Stimulated activated CD8-positive, alpha-beta memory T cell treated with anti-CD3 and anti-CD28 coated beads, Interleukin-12 subunit alpha, Interleukin-12 subunit beta, amount 100 ng/mL, for 24 hours (primary cell): ENCODE results near the gene TGFBRAP1.

Source experiments
- DNase-seq: peaks from one replicate; pipeline ENCODE4 v3.0.0-alpha.2; 2020; ENCODE audit errors: extremely low read depth

TGFBRAP1 gene

DNA sequence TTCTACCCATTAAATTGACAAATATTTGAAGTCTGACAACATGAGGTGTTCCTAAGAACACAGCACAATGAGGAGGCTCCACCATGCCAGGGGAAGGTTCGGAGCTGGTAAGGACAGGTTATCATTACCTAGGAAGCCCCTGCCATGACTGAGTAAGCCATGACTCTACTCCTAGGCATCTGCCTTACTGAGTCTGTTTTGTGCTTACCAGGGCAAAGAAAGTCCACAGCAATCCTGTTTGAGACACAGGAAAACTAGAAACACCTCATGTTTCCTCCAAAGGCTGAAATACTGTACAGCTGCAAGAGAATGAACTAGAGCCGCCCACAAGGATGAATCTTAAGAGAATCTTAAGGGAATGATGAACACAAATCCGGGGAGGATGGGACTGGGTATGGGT is 11.6 kb downstream of the TGFBRAP1 start:
- DNase-seq, result no peak

DNA sequence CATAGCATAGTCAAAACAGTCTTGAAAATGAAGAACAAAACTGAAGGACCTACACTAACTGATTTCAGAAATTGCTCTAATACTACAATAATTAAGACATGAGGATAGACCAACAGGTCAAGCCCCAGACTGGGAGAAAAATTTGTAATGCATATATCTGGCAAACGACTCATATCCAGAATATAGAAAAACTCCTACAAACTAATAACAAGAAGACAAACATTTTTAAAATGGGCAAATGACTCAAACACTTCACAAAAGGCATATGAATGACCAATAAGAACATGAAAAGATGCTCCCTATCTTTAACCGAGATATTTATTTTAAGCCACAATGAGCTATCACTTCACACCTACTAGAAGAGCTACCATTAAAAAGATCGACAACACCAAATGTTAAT is 14.2 kb downstream of the TGFBRAP1 start:
- DNase-seq, result no peak

DNA sequence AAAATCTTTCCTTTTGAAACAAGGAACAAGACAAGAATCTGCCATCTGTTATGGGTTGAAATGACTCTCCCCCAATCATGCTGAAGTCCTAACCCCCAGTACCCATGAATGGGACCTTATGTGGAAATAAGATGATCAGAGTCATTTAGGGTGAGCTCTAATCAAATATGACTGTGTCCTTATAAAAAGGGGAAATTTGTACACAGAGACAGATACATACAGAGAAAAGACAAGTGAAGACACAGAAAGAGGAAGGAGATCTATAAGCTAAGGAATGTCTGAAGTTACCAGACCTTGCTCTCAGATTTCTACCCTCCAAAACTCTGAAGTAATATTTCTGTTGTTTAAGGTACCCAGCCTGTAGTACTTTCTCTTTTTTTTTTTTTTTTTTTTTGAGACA is 15.7 kb downstream of the TGFBRAP1 start:
- no peak for DNase-seq

DNA sequence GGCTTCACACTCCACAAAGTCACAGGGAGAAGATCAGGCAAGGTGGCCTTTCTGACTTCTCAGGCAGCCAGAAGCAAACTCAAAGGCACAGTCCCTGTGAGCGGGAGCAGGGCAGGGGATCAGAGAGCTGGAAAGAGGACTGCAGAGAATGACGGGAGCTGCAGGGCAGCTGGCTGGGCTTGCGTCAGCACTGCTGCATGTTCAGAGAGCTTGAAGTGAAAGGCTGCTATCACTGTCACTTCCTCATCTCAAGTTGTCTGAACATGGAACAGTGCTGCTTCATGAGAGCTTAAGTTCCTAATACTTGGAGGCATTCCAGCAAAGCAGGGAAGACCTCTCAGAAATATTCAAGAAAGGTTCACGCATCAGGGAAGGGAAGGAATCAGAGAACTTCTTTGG is 20.4 kb downstream of the TGFBRAP1 start:
- no peak for DNase-seq

DNA sequence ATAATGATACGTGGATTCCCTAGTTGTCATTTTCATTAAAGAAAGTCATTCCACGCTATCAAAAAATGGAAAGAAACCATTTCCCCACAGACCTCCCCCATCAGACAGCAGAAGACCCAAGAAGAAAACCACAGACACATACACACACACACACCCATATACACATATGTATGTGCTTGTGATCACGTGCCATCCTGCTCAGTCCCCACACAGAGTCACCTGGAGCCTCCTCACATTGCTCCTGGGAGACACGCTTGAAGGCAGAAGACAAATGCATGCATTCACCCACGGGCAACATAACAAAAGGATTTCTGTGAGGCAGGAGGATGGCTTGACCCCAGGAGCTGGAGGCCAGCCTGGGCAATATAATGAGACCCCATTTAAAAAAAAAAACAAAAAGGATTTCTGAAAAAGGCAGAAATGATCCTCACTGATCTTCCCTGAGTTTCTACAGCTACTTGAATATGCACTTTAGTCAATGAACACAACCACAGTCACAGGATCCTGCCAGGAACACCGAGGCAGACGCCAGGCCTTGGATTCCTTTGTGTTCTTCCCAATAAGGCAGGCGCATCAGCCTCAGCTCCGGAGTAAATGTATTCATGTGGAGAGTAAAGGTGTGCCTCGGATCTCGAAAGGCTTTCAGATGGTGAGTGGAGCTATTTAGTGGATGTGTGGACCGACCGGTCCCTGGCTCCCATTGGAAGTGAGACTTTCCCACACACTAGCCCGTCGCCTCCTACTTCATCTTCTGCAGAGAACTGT is 21.0 kb downstream of the TGFBRAP1 start:
- no peak for DNase-seq

DNA sequence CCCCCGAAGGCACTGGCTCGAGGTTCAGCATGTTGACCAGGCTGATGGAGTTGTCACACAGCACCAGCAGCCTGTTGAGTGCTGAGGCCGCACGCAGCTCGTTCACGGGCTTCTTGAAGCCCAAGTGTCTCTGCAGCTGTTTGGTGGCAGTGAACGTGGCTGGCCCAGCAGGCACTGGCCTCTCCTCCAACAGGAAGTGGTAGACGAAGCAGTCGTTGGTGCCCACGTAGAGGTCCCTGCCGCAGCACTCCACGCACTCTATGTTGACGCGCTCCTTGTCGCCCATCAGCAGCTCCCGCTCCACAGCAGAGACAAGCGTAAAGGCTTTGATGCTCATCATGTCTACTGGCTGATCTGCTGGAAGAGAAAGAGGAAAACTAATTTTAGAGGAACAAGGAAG is 21.6 kb downstream of the TGFBRAP1 start:
- no peak for DNase-seq

DNA sequence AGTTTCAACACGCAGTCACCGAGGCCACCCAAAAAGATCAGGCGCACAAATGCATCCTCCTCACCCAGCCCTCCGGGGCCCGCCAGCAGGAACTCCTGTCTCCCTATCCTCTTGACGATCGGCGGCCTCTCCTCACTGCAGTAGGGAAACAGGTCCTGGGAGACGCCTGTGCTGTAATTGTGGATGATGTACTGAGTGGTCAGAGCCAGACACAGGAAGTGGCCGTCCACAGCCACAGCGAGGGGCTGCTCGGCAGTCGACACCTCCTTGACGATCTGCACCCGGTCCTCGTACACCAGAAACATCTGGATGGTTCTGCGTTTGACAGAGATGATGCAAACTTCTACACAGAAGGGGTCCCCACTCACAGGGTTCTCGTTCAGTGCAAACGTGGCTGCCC is 22.0 kb downstream of the TGFBRAP1 start:
- DNase-seq, result no peak

DNA sequence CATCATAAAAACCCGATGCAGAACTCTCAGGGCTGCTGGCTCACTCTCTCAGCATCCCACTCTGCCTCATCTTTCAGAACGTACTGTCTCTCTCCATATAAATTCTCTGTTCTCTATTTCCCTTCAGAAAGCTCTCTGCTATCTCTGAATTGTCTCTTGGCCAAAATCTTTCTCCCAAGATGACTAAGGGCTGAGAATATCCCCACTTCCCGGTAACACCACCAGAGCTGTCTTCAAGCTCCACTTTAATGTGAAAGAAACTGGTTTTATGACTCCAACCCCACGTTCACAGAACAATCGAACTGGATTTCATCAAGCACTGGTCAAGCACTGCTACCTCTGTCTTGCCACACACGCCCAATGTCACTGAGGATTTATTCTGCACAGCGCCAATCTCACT is 22.4 kb downstream of the TGFBRAP1 start:
- DNase-seq, result no peak

DNA sequence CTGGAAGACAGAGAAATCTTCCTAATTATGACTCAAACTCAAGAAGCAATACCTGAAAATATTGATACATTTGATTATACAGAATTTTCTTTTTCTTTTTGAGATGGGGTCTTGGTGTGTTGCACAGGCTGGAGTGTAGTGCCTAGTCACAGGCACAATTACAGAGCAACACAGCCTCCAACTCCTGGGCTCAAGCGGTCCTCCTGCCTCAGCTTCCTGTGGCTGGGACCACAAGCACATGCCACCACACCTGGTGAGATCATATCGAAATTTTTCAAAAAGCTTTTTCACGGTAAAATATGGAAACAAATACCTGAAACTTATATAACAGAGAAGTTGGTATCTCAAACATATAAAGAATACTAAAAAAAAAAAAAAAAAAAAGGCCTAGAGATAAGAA is 27.9 kb downstream of the TGFBRAP1 start:
- no peak for DNase-seq

DNA sequence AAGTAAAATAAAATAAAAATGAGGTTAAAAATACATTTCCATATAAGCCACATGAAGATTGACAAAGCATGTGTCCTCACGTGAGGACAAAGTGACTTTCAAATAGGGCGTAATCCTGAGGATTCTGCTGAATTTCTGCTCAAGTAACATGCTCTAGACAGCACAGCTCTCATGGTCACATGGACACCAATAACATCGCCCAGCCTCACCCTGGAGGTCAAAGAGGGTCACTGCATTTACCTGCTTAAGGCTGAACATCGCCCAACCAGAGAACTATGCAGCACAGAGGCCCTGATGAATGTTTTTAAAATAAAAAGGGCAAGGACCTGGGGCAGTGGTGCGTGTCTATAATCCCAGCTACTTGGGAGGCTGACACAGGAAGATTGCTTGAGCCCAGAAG is 30.2 kb downstream of the TGFBRAP1 start:
- DNase-seq, result no peak

DNA sequence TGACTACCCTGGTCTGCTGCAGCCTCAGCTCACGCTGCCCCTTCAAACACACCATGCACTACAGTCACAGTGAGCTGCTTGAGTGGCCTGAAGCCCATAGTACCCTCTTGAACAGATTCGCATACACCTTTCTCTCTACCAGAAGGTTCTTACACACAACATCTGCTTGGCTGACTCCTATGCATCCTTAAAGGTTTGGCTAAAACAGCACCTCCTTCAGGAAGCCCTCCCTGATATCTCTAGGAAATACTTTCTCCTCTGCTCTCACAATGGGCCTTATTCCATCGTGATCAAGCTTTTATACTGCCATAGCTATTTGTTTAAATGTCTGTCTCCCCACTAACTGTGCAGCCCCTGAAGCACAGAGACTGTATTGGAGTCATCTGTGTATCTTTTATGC is 31.5 kb downstream of the TGFBRAP1 start:
- no peak for DNase-seq

DNA sequence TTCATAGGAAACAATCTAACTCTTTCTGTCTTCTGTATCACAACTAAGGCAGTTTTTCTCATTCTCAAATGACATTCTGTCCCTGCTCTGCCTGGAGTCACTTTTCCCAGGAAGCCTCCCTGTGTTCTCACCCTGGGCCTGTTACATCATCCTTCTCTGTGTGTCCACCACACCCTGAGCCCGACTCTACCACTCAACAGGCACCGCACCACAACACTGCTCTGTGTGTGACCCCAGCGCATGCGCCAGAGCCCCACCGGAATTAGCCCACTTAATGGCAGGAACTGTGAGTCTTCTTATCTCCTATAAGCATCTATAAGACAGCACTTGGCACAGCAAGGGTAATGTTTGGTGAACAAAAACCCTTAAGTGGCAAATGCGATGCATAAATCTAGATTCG is 32.3 kb downstream of the TGFBRAP1 start:
- no peak for DNase-seq

DNA sequence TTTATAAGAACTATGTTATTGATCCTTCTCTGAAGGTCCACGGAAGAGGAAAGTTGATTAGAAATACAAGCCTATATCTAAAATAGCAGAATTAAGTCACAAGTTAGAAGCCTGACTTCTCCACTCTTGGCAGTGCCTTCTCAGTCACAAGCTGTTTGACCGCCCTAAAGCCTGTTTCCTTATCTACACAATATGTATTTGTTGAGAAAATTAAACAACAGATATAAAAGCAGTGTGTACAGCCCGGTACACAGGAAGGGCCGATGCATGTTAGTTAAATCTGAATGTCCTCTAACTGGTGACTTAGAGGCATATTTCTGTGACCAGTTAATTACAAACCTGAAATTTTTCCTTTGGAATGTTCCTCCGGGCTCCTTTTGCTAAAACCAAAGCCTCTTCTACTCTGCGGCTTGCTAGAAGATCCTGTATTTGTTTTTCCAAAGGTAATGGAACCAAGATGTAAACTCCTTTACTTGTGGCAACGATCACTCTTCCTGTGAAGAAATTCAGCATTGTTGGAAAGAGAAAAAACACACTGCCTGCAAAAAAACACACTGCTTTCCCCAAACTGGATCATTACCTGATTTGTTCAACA is 33.4 kb downstream of the TGFBRAP1 start:
- no peak for DNase-seq

DNA sequence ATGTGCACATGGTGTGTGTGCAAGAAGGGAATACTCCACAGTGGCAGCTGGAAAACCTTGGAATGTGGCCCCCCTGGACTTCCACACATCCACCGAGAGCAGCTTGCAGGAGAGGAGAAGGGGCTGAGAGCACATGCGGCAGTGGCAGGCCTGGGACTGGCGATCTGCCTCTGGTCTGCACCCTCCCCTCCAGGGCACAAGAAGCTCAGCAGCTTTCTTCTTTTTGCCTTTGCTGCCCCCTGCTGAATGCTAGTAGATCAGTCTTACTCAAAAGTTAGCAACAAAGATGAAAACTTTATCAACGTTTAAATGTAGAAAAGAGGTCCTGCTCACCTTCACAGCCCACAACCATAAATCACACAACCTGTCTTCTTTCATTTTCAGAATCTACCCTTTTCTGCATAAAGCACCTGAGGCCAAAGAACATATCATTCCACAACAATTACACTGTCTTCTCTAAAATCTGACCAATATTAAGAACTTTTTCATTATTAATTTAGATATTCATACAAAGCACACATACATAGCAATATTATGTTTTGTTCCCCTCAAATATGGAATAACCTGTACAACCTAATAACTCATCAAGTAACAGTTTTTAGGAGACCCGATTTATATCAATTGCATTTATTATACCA is 34.6 kb downstream of the TGFBRAP1 start:
- DNase-seq, result no peak

DNA sequence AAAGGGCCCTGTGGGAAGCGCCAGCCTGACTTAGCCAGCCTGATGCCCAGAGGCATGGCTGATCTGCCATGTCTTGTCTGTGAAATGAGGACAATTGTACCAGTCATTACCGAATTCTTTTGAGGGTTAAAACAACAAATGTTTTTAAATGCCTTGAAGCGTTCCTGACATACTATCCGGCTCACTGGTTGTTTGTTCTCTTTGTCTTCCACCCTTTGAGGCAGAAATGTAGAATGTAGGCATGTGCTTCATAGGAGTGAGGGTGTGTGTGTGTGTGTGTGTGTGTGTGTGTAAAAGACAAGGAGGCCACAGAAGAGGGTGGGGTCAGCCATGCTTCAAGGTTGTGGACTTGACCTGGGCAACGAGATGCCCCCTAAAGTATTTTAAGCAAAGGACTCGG is 35.5 kb downstream of the TGFBRAP1 start:
- DNase-seq, result no peak

DNA sequence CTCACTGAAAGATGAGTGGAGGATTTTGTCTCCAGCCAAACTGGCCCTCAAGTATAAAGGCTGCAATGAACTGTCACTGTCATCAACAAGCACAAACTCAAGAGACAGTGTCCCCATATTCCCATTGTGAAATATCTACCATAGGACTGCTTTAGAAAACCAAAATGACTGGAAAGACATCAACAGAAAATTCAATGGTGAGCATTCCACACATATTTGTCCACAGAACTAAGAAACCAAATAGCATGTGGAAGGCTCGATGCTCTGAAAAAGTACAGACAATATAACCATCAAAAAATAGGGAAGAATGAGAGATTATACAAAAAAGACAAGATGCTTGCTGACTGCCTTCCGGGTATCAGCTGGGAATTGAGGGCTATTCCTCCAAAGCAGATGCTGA is 37.6 kb downstream of the TGFBRAP1 start:
- no peak for DNase-seq

DNA sequence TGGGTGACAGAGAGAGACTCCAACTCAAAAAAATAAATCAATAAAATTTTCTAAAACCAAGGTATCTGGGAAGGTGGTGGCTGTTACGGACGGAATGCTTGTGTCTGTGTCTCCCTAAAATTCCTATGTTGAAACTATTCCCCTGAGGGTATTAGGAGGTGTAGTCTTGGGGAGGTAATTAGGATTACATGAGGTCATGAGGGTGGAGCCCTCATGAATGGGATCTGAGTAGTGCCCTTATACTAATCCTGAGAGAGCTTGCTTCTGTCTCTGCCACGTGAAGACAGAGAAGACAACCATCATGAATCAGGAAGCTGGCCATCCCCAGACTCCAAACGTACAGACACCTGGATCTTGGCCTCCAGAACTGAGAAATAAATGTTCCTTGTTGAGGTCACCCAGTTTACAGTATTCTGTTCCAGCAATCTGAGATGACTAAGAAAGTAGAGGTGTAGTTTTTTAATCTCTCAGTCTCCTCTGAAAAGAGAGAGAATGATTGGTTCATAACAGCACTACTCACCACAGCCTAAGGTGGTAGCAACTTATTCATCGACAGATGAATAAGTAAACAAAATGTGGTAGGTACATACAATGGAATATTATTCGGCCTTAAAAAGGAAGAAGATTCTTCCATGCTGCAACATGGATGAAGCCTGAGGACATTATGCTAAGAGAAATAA is 38.4 kb downstream of the TGFBRAP1 start:
- no peak for DNase-seq

DNA sequence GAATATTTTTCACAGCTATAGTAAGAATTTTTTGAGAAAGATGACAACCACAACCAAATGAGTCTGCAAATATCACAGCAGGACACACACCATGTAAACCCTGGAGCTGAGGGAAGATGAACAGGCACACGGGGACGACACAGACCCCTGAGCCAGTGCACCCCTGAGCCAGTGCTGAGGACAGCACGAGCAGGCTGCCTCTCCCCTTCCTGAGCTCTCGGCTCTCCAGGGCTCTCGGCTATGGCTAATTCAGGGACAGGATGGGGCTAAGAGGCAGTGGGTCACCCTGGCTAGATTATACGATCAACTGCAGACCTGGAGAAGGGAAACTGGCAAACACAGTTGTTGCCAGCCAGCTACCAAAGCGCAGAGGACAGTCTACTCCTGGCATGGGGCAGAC is 41.4 kb downstream of the TGFBRAP1 start:
- DNase-seq, result no peak

DNA sequence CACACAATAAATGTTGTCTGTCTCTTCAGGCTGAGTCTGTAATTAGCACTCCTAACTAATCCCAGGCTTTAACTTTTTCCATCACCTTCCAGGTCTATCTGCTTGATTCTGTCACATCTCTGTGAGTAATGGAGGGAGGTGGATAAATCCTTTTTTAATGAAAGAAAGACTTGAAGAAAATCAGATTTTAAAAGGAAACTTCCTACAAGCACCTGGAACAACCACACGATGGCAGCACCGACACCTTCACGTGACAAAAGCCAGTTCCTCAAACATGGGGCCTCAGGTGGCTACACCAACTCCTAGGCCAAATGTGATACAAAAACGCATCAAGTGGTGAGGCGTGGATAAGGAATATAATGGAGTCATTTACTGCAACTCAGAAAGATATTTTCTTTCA is 41.8 kb downstream of the TGFBRAP1 start:
- DNase-seq, result no peak

DNA sequence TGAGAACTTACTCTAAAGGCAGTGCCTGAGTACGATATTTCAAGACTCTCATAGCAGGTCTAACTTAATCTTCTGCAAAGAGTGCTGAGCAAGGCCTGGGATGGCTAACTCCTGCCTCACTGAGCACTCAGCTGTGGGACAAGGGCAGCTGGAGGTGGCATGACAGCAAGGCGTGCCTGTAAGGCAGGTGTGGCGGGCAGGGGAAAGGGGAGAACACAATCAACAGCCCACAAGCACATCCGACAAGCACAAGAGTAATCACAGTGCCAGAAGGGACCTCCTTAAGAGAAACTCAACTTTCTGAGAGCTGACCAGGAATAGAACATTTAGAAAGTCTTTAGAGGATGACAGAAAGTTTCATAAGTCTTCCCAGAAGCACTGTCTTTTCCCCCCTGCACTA is 46.0 kb downstream of the TGFBRAP1 start:
- DNase-seq, result no peak

DNA sequence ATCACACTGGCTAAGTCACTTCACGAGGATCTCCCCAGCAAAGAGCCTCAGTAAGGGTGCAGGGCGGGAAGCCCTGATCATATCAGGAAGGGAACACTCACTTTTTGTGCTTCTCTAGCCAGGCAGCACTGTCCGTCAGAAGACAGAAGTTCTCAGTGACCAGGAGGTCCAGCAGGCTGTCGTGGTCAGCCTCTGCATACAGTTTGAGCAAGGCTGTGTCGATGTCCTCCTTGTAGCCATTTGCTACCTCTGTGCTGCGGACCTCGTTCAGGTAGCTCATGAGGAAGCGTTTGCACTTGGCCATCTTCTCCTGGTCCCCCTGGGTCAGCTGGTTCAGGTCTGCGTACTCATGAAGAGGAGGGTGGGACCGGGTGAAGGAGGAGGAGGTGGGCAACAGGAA is 49.3 kb downstream of the TGFBRAP1 start:
- no peak for DNase-seq

DNA sequence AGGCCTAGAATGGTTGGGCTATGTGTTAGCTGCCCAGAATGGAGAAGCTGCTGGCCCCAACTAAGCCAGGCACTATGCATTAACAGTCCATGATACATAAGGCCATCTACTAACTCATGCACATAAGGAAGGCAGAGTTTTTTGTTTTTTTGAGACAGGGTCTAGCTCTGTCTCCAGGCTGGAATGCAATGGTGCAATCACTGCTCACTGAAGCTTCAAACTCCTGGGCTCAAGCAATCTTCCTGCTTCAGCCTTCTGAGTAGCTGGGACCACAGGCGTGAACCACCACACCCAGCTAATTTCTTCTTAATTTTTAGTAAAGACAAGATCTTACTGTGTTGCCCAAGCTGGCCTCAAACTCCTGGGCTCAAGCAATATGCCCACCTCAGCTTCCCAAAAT is 50.4 kb downstream of the TGFBRAP1 start:
- DNase-seq, result no peak

DNA sequence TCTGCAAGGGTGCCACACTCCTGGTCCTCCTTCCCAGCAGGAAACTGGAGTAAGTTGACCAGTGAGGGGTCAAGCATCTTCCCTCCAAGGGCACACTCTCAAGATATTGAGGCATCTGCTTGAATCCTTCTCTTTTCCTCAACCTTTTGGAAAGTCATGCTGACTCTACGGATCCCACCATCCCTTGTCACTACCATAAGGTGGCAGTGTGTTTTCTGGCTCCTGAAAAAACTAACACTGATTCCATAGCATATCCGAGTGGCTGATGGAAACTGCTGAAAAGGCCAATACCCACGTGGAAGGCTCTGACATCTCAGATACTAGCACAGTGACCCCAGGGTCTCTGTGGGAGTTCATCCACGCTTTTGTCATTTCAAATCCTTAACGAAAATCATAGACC is 50.9 kb downstream of the TGFBRAP1 start:
- no peak for DNase-seq
